NCI-H82 treated with DMSO at 0.1 percent for 48 hours (cell line): ENCODE measurements around the gene SRD5A2.

Experiments used
- DNase-seq: peaks from one replicate; lab custom pipeline; 2025; ENCODE audit not compliant: unreplicated experiment; lab: John Stamatoyannopoulos, UW

The SRD5A2 gene, protein sequence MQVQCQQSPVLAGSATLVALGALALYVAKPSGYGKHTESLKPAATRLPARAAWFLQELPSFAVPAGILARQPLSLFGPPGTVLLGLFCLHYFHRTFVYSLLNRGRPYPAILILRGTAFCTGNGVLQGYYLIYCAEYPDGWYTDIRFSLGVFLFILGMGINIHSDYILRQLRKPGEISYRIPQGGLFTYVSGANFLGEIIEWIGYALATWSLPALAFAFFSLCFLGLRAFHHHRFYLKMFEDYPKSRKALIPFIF

DNA sequence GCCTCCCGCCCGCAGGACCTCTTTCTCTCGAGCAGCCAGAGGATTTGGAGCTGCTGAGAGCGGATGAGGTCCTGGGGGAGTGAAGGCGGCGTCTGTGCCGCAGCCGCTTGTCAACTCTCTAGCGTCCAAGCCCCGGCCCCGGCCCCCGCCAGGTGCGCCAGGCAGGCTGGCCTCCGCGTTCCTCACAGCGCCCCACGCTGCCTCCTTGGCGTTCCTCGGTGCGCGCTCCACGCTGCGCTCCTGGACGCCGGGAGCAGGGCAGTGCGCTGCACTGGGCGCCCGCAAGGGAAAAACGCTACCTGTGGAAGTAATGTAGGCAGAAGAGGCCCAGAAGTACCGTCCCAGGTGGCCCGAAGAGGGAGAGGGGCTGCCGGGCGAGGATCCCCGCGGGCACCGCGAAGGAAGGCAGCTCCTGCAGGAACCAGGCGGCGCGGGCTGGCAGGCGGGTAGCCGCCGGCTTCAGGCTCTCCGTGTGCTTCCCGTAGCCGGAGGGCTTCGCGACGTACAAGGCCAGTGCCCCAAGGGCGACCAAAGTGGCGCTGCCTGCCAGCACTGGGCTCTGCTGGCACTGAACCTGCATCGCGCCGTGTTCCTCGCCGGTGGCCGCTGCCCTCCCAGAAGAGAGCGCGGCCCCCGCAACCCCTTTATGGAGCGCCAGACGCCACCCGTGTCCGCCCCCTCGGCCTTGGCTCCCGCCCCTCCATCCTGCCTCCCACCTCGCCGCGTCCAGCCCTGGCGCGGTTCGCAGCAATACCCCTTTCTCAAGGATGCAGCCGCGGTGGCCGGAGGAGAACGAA, at the start of gene SRD5A2:
TSS of gene SRD5A2 (minus strand) at position 618 of the 797 bp plus-strand sequence. CDS start at position 580, 38 bp downstream.
- no peak for DNase-seq

DNA sequence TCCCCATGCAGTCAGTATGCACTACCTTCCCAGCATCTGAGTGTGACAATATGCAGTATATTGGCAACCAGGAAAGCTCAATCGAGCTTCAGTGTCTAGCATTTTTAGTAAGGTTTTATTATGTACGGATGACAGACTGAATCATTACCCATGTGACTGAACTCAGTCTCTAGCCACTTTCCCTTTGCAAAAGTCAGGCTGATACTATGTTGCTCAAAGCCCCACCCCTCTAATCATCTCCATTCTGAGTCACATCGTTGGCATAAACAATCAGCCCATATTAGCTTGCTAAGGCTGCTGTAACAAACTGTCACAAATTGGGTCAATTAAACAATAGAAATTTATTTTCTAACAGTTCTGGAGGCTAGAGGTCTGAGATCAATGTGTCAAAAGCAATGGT, 25.8 kb upstream of the SRD5A2 start:
- DNase-seq = no peak

DNA sequence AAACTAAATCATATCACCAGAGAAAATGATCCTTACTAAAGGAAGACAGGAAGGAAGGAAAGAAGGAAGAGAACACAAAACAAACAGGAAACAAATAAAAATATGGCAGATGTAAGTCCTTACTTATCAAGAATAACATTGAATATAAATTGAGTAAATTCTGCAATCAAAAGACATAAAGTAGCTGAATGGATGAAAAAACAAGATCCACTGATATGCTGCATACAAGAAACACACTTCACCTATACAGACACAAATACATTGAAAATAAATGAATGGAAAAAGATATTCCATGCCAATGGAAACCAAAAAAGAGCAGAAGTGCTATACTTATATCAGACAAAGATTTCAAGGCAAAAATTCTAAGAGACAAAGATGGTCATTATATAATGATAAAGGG, 18.0 kb upstream of the SRD5A2 start:
- DNase-seq = no peak

DNA sequence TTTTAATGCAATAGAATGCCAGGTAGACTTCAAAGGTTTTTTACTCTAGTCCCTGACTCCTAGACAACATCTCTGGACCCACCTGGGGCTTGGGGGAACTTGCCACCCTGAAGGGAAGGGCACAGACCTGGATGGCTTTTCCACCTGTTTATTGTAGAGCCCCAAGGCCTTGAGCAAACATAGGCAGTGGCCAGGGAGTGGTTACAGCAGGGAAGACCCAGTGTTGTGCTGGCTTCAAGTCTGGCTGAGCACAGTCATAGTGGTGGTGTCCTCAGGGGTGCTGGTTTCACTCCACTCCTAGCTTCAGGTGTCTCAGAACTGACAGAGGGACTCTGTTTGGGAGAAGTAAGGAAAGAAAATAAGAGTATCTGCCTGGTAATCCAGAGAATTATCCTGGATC, 5.5 kb upstream of the SRD5A2 start:
- no peak for DNase-seq

DNA sequence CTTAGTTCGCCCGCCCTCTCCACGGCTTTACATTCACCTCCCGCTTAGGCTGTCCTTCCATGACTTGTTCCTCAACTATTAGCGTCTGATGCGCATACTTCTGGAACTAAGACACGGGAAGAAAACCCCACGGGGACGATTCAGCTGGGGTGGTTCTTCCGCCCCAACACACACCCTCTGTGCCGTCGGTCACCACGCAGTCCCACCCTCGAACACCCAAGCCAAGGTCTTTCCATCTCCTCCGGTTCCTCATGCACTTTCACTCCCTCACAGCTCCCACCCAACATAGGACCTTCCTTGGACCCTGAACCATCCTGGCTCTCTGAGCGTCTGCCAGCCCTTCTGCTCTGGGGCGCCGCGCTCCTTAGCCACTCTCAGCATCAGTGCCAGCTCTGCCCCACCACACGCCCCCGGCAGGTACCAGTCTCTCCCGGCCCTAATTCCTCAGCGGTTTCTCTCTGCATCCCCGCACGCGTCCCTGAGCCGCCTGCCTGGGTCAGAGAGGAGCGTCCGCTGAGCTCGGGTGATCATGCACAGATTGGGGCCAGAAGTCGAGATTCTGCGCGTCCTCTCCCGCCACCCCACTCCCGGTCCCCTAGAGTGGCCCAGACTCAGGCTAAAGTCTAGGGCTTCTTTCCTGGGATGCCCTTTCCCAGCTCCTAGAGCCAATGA, 522 bp upstream of the SRD5A2 start:
- no peak for DNase-seq

DNA sequence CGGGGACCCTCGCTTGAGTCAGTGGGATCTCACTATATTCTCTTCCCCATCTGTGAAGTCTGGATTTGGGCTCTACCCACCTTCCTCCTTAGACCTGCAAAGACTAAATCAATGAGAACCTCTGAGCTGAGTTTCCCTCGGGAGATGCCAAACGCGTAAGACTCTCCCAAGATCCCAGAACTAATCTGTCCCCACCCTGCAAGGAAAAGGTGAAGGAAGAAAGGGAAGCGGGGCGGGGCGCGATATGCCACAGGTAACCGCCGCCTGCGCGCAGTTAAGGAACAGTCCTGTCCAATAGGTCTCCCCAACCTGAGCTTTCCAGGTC, 780 bp downstream of the SRD5A2 start:
- no peak for DNase-seq

DNA sequence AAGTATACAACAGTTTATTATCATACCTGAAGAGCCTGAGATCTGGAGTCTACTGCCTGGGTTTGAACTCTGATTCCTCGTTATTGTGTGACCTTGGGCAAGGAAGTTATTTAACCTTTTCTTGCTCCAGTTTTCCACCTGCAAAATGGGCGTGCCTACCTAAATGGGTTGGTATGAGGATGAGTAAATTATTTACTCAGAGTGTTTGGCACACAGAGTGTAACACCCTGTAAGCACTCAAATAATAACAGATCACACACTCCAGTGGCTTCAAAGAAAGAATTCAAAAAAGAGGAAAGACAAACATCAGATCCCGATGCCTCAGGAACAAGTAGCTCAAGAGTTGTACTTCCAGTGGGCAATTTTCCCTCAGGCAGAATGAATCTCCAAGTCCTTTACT, 2.4 kb downstream of the SRD5A2 start:
- no peak for DNase-seq

DNA sequence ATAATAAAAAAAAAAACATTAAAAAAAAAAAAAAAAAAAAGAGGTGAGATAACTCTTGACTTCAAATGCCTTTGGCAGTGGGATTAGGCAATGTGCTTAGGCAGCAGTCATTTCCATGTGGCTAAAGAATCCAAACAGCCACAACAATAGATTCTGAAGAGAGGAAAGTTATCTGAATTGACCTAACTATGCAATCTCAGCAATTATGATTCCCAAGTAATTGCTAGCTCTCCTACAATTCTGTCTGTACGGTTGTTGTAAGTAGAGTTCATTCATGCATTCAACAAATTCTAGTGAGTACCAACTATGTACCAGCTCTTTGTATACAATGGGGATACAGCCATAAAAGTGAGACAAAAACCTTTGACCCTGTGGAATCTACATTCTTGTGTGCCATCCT, 3.6 kb downstream of the SRD5A2 start:
- DNase-seq = no peak

DNA sequence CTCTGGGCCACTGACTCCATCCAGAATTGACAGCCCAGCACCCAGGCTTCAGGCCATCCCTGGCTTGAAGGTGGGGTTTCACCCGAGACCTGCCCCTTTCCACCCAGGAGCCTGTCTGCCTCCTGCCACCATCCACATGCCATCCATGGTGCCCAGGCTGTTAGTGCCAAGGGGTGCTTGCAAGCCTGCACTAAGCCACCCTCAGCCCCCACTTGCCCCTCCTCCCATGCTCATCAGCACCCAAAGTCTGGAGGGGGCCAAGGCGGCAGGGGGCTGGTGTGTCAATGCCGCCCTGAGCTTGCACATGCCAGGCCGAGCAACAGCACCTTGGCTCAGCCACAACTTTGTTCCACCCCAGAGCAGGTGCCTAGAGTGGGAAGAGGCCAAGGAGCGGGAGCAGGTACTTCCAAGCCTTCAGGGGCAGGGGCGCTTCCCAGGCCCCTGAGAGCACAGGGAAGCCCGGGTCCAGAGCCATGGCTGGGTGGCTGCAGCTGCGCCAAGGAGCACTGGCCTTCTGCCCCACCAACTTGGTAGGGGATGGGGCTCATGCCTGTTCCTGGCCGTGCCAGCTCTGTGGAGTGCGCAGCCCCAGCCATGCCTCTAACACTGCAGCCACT, 12.0 kb downstream of the SRD5A2 start:
- no peak for DNase-seq

DNA sequence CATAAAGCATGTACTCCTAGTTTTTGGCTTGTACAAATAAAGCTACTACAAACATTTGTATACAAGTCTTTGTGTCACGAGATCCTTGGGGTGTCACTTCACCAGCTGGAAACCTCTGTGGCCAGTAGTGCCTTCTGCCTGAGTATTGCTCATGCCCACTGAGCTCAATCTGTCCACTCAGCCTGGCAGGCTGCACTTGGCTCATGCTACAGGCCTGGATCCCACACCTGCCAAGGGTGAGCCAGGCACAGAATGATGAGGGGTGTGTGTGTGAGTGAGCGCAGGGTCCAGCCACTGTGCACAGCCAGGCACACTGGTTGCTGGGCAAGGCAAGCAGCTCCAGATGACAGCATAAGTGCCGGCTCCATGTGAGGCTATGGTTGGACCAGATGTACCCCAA, 13.1 kb downstream of the SRD5A2 start:
- no peak for DNase-seq

DNA sequence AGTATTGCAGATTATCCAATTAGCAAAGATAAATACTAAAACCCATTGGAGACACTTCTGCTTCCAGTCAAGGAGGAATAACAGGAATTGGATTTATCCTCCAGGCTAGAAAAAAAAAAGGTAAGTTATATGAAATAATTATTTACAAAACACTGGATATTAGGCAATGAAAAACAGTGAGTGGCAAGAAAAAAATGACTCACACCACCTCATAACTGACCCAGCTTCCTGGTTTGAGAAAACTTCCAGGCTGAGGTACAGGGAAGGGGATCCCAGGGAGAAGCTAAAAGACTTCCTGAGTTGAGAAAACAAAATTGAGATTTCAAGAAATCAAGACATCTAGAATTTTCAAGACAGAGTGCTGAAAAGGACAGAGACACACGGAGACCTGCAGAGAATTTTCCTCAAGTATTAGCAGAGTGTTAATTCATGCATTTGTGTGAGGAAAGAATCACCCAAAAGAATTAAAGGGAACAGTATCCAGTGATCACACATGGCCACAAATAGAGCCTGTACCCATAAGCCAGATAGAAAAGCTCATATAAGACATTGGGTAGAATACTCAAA, 17.4 kb downstream of the SRD5A2 start:
- DNase-seq = no peak

DNA sequence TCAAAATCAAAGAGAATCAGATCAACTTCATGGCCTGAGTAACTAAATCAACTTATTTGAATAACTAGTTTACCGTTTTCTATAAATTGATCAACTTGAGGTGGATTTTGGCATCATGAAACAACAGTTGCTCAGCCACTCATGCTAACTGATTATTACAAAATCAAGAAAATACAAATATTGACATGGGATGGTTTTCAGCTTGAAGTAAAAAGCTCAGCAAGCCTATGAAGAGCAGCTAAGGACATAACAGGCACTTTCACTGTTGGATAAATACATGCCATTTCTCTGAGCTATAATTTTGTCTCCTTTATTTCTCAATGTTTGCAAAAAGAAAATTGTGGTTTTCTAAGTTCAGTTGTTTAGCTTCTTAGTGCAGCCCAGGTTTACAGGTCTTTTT, 18.9 kb downstream of the SRD5A2 start:
- no peak for DNase-seq

DNA sequence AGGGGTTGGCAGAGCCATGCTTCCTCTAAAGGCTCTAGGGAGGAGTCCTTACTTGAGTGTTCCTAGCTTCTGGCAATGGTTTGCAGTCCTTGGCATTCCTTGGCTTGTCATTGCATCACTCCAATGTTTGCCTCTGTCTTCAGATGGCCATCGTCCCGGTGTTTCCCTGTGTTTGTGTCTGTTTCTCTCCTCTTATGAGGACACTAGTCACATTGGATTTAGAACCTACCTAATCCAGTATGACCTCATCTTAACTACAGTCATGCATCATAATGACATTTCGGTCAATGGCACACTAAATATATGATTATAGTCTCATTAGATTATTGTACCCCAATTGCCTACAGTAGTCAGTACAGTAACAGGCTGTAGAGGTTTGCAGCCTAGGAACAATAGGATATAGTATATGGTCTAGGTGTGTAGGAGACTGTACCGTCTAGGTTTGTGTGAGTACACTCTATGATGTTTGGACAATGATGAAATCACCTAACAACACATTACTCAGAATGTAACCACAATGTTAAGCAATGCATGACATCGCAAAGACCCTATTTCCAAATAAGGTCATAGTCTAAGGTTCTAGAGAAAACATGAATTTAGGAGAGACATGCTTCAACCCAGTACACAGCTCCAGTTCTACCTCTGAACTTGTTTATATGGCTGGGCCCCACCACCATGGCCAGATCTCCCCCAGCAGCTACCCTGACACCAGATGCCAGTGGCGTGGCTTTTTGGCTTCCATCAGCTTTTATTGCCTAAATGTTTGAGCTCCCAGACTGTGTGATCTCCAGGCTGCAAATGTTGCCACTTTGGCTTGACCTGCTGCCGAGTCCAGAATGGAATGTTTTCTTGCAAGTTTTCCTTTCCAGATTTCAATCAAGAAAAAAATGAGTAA, 22.1 kb downstream of the SRD5A2 start:
- DNase-seq = no peak

DNA sequence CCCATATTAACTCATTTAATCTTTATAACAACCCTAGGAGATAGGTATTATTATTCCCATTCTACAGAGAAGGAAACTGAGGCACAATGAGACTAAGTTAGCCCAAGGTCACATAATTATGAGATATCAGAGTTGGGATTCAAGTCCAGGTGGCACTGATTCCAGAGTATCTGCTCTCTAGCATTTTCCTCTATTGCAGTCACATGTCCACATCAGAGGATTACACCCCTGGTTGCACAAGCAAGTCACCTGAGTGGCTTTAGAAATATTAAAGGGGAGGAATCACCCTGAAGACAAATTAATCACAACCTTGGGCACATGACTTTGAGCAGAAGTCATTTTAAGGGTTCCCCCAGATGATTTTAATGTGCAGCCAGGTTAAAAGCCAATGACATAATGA, 23.8 kb downstream of the SRD5A2 start:
- no peak for DNase-seq

DNA sequence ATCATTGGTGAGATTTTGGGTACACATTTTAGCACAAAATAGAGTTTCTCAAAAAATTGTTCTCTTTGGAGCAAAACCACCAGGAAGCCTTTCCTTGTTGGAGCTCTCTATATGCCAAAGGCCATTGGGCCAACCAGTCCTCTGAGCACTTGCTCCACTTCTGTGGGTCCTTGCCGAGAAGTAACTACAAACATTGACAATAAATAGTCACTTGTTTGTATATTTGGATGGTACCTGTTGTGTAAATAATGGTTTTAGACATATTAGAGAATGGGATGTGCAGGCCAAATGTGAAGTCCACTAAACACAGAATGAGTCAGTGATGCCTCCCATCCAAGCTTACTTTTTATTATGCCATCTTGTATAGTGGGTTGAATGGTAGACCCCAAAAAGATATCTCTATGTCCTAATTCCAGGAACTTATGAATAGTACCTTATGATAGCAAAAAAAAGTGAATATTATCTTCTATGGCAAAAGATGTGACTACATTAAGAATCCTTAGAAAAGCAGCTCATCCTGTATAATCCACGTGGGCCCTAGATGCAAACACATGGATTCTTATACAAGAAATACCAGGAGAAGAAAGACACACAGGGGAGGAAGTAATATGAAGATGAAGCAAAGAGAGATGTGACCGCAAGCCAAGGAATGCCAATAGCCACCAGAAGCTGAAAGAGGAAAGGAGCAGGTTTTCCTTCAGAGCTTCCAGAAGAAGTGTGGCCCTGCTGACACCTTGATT, 24.6 kb downstream of the SRD5A2 start:
- DNase-seq = no peak

DNA sequence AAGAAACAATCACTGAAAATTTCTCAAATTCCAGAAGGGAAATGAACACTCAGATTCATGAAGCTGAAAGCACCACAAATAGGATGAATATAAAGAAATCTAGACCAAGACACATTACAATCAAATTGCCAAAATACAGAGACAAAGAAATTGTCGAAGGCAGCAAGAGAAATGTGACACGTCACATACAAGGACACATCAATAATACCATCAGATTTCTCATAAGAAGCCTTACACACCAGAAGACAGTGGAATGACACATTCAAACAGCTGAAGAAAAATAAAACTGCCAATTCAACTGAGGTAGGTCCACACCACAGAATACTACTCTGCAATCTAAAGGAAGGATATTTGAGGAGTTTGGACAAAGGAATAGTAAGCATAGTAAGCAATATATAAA, 27.4 kb downstream of the SRD5A2 start:
- no peak for DNase-seq

DNA sequence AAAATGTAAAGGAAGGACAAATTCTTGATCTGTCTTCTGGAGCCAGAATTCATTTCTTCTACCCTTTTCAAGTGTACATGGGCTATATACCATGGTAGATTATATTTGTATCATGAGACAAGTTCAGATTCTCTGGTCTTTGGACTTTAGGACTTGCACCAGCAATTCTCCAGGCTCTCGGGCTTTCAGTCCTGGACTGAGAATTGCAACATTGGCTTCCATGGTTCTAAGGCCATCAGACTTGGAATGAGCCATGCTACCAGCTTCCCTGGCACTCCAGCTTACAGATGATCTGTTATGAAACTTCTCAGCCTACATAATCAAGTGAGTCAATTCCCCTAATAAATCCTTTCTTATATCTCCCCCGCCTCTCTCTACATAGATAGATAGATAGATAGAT, 33.3 kb downstream of the SRD5A2 start:
- DNase-seq = no peak

DNA sequence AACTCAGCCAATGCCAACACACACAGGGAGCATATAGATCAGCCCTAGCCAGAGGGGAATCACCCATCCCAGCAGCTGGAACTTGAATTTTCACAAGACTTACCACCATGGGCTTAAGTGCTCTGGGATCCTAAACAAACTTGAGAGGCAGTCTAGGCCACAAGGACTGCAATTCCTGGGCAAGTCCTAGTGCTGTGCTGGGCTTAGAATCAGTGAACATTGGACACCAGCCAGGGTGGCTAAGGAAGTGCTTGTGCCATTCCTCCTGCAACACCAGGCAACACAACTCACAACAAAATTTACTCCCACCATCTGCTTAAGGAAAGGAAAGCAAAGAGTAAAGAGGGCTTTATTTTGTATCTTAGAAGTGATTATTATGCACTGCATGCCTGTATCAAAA, 38.9 kb downstream of the SRD5A2 start:
- no peak for DNase-seq

DNA sequence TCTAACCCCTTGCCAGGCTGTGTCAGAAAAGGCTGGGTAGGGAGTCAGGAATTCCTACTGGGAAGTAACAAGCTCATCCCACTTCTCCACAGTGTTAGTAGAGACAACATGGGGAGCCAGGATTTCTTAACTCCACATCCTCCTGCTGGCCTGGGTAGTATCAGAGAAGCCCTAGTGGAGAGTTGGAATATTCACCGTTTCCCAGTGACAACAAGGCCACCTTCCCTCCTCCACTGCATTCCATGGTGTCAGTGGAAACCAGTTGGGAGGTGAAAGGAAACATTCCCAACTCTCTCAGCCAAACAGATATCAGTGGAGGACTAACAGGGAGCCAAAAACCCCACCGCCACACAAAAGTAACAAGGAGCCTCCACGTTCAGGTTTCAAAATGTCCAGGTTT, 41.2 kb downstream of the SRD5A2 start:
- DNase-seq = no peak

DNA sequence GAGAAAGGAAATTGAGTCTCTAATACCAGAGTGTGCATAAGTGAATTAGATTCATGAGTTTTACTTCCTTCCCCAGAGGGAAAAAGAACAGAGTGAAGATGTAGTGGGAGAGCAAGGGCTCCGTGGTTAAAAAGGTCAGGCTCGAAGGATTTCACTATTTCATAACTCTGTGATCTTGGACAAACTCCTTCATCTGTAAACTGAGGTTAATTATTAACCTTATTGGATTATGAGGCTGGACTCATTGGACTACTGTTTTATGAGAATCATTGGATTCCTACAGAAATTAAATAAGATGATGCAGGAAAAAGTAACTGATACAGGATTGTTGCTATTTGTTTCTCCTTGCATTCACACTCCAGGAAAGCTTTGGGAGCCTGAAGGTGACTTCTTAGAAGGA, 45.0 kb downstream of the SRD5A2 start:
- DNase-seq = no peak
